Ishikawa (cell line): Measurements from ENCODE around the gene TRIM71.

Experiments
- CEBPB ChIP-seq: IDR thresholded peaks from 2 replicates; pipeline ENCODE4 v1.6.1; 2012
- CREB1 ChIP-seq: IDR thresholded peaks from 2 replicates; pipeline ENCODE4 v1.6.1; 2012; ENCODE audit warnings: low read depth
- EGR1 ChIP-seq: IDR thresholded peaks from 2 replicates; pipeline ENCODE4 v1.6.1; 2012
- EP300 ChIP-seq: IDR thresholded peaks from 2 replicates; pipeline ENCODE4 v1.6.1; 2012; ENCODE audit warnings: borderline replicate concordance
- FOXM1 ChIP-seq: IDR thresholded peaks from 2 replicates; pipeline ENCODE4 v1.6.1; 2012; ENCODE audit warnings: low read depth, borderline replicate concordance
- NFIC ChIP-seq: IDR thresholded peaks from 2 replicates; pipeline ENCODE4 v1.6.1; 2012
- RAD21 ChIP-seq: IDR thresholded peaks from 2 replicates; pipeline ENCODE4 v1.6.1; 2012; ENCODE audit warnings: low read depth
- TAF1 ChIP-seq: IDR thresholded peaks from 2 replicates; pipeline ENCODE4 v1.6.1; 2012; ENCODE audit warnings: low read depth, mild to moderate bottlenecking
- TCF12 ChIP-seq: IDR thresholded peaks from 2 replicates; pipeline ENCODE4 v1.6.1; 2012; ENCODE audit warnings: low read depth
- TEAD4 ChIP-seq: IDR thresholded peaks from 2 replicates; pipeline ENCODE4 v1.6.1; 2012
- YY1 ChIP-seq: IDR thresholded peaks from 2 replicates; pipeline ENCODE4 v1.6.1; 2012; ENCODE audit warnings: low read depth
- ZBTB7A ChIP-seq: IDR thresholded peaks from 2 replicates; pipeline ENCODE4 v1.6.1; 2012; ENCODE audit warnings: low read depth
- TF ChIP-seq, protein P1 (sequence below): IDR thresholded peaks from 2 replicates; pipeline ENCODE4 v1.6.1; 2012
- TF ChIP-seq, protein P2 (sequence below): IDR thresholded peaks from 2 replicates; pipeline ENCODE4 v1.6.1; 2012; ENCODE audit warnings: low read depth, mild to moderate bottlenecking
- TF ChIP-seq, protein P3 (sequence below): IDR thresholded peaks from 2 replicates; pipeline ENCODE4 v1.6.1; 2012

Gene TRIM71

DNA sequence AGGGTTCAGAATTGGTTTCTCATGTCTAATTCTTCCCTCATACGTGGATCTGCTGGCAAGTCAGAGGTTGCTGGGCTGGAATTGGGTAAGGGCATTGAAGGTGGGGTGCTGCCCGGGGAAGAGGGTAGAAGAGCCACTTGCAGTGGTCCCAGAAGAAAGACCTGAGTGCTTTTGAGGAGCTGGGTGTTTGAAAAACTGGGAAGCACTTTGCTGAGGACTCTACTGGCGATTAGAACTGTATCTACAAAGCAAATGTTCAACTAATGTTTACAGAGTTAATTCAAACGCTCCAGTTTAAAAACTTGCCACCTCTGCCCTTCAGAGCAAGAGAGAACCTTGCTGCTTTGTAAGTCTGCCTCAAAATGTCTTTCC, 21.9 kb downstream of the TRIM71 start:
- no peak for TF ChIP-seq CREB1
- no peak for TF ChIP-seq ZBTB7A
- no peak for TF ChIP-seq TEAD4
- no peak for TF ChIP-seq NFIC
- no peak for TF ChIP-seq FOXM1
- no peak for TF ChIP-seq EP300
- no peak for TF ChIP-seq TAF1
- no peak for TF ChIP-seq EGR1
- TF ChIP-seq, protein P1, sequence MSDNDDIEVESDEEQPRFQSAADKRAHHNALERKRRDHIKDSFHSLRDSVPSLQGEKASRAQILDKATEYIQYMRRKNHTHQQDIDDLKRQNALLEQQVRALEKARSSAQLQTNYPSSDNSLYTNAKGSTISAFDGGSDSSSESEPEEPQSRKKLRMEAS, result no peak

DNA sequence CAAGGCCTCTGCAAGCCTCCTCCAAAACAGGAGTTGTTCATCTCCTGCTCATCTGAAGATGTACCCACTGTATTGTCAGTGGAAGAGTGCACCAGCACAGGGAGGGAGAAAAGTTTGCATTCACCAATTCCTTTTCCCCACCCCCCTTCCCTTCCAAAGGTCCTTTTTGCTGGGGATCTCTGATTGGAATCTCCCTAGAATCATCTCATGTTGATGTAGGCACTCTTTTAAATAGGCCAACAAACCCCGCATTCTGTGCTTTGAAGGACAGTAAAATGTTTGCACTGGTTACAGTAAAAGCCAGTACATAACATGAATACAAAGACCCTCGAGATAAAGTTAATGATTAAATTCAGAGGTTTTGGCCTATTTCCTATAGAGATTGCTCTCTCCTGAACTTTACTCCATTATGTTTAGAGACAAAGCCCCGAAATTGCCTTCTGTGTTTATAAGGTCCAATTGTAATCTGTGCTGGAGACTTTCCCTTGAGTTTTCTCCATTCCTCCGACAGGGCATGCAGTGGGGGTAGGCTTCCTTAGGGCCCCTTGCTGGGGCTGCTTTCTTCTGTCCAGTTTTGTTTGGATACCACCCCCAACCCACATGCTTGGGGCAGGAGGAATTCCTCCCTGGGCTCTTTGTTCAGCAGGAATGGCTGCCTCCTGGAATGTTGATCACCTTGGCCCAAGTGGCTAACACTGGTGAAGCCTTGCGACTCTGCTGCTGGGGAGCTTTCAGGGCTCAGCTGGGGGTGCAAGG, 22.5 kb downstream of the TRIM71 start:
- TF ChIP-seq, protein P2, sequence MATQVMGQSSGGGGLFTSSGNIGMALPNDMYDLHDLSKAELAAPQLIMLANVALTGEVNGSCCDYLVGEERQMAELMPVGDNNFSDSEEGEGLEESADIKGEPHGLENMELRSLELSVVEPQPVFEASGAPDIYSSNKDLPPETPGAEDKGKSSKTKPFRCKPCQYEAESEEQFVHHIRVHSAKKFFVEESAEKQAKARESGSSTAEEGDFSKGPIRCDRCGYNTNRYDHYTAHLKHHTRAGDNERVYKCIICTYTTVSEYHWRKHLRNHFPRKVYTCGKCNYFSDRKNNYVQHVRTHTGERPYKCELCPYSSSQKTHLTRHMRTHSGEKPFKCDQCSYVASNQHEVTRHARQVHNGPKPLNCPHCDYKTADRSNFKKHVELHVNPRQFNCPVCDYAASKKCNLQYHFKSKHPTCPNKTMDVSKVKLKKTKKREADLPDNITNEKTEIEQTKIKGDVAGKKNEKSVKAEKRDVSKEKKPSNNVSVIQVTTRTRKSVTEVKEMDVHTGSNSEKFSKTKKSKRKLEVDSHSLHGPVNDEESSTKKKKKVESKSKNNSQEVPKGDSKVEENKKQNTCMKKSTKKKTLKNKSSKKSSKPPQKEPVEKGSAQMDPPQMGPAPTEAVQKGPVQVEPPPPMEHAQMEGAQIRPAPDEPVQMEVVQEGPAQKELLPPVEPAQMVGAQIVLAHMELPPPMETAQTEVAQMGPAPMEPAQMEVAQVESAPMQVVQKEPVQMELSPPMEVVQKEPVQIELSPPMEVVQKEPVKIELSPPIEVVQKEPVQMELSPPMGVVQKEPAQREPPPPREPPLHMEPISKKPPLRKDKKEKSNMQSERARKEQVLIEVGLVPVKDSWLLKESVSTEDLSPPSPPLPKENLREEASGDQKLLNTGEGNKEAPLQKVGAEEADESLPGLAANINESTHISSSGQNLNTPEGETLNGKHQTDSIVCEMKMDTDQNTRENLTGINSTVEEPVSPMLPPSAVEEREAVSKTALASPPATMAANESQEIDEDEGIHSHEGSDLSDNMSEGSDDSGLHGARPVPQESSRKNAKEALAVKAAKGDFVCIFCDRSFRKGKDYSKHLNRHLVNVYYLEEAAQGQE, result no peak
- TF ChIP-seq RAD21, result no peak
- TF ChIP-seq, protein P3, sequence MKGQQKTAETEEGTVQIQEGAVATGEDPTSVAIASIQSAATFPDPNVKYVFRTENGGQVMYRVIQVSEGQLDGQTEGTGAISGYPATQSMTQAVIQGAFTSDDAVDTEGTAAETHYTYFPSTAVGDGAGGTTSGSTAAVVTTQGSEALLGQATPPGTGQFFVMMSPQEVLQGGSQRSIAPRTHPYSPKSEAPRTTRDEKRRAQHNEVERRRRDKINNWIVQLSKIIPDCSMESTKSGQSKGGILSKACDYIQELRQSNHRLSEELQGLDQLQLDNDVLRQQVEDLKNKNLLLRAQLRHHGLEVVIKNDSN, result no peak
- no peak for TF ChIP-seq CREB1

DNA sequence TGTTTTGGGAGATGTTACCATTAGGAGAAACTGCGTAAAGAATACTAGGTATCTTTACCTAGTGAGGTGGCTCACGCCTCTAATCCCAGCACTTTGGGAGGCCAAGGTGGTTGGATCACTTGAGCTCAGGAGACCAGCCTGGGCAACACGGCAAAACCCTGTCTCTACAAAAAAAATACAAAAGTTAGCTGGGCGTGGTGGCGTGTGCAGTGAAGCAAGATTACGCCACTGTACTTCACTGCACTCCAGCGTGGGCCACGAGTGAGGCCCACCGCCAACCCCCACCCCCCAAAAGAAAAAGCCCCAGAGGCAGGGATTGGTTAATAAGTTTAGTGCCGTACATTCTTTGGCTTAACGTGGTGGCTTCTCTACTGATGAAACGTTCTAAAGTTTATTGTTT, 23.5 kb downstream of the TRIM71 start:
- TF ChIP-seq TAF1 (no peak), CEBPB (no peak), EP300 (no peak), CREB1 (no peak), ZBTB7A (no peak), NFIC (no peak), RAD21 (no peak), TEAD4 (no peak), TCF12 (no peak), FOXM1 (no peak)
- TF ChIP-seq, protein P2, result no peak

DNA sequence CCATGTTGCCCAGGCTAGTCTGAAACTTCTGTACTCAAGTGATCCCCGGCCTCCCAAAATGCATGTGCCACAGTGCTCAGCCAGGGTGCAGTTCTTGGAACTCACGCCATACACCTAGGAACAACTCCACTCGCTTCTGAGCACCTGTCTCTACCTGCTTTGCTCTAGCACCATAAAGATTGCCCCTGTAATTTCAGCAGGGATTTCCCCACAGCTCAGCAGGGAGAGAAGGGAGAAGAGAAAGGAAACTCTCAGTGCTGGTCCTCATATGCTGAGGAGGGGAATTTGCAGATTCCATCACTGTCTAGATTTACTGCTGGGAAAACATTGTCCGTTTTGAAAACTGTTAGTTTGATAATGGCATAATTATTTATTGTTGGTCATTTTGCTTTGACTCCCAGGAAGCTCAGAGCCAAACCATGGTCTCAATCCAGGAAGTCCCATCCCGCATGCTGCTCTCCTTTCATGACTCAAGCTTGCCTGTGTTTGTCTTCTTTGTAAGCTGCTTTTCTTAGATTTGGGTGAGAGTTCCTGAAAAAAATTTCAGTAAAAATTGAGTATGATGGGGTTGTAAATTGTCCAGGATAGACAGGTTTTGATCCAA, 24.2 kb downstream of the TRIM71 start:
- no peak for TF ChIP-seq TAF1
- no peak for TF ChIP-seq FOXM1
- no peak for TF ChIP-seq RAD21
- TF ChIP-seq, protein P3, result no peak
- no peak for TF ChIP-seq TCF12
- TF ChIP-seq, protein P2, result no peak
- TF ChIP-seq, protein P1, result no peak
- TF ChIP-seq EP300, result no peak
- TF ChIP-seq CEBPB, result no peak
- TF ChIP-seq NFIC, result no peak
- no peak for TF ChIP-seq CREB1
- no peak for TF ChIP-seq YY1
- no peak for TF ChIP-seq ZBTB7A
- no peak for TF ChIP-seq TEAD4
